GM20431 (cell line): ENCODE measurements around the gene CDH23.

Experiments used
- in situ Hi-C: fragments of 300-500 bp; cut with MseI, MboI; formaldehyde crosslinking; loops from one replicate; pipeline ENCODE4 v1.15.0; 2020; ENCODE audit warnings: low sequenced_read_pairs; ENCODE audit not compliant: unreplicated experiment

Gene CDH23

GRCh38 chr10:71526653-71527052 is 129.9 kb downstream of the CDH23 start:
- in situ Hi-C loops: no loop called here

GRCh38 chr10:71527135-71527534 is 130.4 kb downstream of the CDH23 start:
- in situ Hi-C loops: no loop called here

- in situ Hi-C loops: no loop called here
These were observed 131.9 kb downstream of the CDH23 start for GRCh38 chr10:71528371-71529206.

GRCh38 chr10:71529207-71529827 is 132.6 kb downstream of the CDH23 start:
- in situ Hi-C loops: no loop called here

DNA sequence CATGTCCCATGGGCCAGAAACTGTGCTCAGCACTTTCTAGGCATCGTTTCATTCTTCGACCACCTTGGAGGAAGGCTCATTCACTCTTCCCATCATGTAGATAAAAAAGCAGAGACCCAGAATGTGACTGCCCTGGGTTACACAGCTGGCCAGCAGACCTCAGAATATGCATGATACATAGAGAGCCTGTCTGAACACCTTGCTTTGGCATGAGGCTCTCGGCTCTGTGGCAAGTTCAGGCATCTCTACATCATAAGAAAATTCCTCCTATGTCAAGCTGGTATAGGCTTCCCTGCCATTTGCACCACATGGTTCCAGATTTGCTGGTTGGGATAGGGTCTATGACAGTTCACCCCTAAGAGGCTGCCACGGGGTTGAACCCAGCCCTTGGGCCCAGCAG is 134.1 kb downstream of the CDH23 start:
- in situ Hi-C loops: no loop called here

GRCh38 chr10:71531485-71532446 is 135.0 kb downstream of the CDH23 start:
- in situ Hi-C loops: no loop called here

GRCh38 chr10:71532878-71533277 is 136.2 kb downstream of the CDH23 start:
- in situ Hi-C loops: no loop called here

DNA sequence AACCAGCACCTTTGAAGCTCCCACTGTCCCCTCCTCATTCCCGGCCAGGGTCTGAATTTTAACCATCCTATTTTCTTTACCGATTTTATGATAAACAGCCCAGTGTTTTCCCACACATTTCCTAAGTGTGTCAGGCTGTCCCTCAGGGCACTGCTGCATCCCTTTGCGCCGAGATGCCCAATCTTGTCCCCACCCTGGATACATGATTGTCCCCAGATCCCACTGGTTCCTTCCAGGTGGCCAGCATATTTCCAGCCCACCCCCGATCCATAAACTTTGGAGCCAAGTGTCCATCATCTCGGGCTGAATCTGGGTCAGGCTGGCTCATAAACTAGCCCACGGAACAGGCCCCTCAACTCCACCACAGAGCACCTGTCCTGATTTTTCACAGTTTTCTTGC is 137.2 kb downstream of the CDH23 start:
- in situ Hi-C loops: no loop called here

DNA sequence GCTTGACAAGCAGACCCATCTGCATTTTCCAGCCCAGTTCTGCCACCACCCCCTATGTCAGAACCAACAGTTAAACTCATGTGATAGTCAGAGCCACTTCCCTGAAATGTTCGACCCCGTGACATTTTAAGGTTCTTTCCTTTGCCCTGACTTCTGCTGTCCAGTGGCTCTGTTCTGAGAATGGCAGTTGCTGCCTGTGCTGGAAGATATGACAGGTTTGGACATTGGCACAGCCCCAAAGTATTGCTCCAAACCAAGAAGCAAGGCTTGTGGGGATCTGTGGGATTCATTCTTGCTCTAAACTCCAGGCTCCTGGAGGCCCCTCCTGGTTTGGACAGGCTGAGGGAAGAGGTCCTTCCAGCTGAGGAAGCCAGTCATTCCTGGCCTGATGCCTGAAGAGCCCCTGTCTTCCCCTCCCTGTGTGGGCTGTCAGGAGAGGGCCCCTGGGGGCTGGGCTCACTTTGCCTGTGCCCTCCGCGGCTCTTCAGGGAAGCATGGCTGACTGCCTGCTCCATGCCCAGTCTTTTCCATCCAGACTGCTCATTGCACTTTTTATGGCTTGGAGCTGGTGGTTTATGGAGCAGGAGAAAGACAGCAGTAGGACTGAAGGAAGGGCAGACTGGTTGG is 138.0 kb downstream of the CDH23 start:
- in situ Hi-C loops: no loop called here

GRCh38 chr10:71536332-71536731 is 139.6 kb downstream of the CDH23 start:
- in situ Hi-C loops: no loop called here

DNA sequence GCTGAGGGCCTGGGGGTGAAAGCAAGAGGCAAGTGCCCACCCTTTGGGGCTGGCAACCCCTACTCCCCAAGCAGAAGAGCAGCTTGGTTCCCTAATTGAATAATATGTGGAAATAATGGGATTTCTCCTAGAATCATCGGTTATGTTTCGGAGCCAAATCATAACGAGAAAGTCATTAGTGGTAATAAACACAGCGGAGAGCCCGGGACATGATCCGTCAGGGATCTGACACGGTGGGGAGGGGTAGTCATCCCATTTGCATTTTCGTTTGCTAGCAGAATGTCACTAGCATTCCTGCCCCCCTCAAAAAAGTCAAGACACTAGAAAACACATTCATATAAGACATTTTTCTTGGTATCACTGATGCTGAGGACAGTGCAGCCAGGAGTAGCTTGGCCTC is 140.4 kb downstream of the CDH23 start:
- in situ Hi-C loops: no loop called here

DNA sequence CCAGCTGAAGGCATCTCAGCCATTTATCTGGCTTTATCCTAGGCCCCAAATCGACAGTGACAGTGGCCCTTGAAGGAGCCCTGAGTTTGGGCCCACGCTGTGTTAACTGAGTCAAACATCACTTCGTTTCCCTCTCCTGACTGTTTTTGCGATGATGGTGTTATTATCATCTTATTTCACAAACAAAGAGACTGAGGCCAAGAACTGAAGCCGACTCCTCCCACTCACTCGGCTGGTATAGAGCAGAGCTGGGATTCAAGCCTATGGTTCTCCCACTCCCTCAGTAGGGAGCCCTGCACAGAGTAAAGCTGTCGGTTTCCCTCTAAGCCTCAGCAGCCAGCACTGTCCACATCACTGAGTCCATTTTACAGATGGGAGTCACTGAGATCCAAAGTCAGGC is 141.0 kb downstream of the CDH23 start:
- in situ Hi-C loops: no loop called here

- in situ Hi-C loops: no loop called here
These were observed 142.0 kb downstream of the CDH23 start for GRCh38 chr10:71538608-71539260.

- in situ Hi-C loops: no loop called here
These were observed 142.9 kb downstream of the CDH23 start for GRCh38 chr10:71539442-71540118.

DNA sequence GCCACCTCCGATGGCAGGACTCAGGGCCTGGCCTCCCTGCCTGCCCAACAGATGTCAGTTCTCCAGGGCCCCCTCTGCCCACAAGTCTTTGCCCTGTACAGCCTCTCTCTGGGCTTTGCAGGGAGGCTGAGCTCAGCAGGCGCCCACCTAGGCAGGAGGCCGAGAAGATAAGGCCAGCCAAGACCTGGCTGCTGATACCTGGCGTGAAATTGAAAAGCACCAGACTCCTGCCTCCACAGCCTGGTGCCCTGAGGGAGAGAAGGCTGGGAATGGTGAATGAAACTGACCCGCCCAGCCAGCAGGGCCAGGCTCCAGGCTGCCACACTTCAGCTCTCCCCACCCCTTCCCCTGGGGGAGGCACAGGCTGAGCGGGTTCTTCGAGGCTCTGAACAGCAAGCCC is 145.8 kb downstream of the CDH23 start:
- in situ Hi-C loops: no loop called here

GRCh38 chr10:71543608-71544170 is 147.0 kb downstream of the CDH23 start:
- in situ Hi-C loops: no loop called here

DNA sequence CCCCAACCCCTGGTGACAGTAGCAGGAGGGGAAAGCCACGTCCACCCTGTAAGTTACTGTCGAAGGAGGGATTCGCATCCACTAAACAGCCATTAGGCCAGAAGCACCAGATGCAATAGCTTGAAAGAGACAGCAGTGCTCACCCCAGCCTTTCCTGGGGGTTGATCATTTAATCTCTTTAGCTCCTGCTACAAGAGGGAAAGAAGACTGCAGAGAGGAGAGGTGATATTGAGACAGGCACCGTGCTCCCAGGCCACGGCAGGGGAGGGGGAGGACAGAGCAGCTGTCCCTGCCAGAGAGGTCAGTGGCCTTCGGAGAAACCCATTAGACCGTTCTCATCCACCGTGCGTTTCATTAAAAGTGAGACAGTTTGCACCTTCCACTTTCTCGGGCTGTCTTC is 148.3 kb downstream of the CDH23 start:
- in situ Hi-C loops: no loop called here

GRCh38 chr10:71546220-71546619 is 149.5 kb downstream of the CDH23 start:
- in situ Hi-C loops: no loop called here

DNA sequence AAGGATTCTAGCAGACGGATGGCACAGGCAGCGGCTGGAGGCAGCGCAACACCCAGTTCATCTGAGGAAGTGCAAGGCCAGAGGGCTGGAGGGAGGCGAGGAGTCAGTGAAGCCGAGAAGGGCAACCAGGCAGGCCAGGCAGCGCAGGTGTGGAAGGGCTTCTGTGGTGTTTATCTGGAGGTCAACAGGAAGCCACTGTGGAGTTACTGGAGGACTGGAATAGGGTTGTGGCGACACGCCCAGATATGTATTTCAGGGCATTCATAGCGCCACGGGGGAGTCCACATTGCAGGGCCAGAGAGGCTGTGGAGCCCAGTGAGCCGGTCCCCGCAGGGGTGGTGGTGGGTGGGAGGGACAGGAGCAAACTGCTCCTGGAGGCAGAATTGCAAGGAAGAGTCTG is 150.6 kb downstream of the CDH23 start:
- in situ Hi-C loops: no loop called here
